ENCODE data around the gene SH3GL3.

Gene SH3GL3

DNA sequence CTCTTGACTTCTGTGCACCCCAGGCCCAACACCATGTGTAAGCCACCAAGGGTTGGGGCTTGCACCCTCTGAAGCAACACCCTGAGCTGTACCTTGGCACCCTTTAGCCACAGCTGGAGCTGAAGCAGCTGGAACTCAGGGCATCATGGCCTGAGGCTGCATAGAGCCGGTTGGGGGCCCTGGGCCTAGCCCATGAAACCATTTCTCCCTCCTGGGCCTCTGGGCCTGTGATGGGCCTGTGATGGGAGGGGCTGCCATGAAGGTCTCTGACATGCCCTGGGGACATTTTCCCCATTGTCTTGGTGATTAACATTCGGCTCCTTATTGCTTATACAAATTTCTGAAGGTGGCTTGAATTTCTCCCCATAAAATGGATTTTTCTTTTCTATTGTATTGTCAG lies 184.4 kb downstream of the SH3GL3 start:
- DNase-seq = no peak

DNA sequence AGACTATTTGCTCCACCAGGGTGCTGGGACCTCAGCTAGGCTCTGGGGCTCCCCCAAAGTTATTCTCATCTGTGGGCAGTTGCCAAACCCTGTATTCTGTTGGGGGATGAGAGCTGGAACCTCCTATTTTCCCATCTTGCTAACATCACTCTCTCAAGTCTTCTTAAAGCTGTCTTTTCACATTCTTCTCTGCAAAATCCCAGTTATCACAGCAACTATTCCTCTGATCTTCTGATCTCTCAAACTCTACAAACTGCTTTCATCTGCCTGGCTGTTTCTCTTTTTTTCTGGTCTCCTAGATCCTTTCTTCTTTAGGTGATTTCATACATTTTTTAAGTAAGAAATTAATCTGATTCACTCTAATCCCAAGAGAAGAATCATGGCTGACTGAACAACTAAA lies 196.1 kb downstream of the SH3GL3 start:
- no peak for DNase-seq

DNA sequence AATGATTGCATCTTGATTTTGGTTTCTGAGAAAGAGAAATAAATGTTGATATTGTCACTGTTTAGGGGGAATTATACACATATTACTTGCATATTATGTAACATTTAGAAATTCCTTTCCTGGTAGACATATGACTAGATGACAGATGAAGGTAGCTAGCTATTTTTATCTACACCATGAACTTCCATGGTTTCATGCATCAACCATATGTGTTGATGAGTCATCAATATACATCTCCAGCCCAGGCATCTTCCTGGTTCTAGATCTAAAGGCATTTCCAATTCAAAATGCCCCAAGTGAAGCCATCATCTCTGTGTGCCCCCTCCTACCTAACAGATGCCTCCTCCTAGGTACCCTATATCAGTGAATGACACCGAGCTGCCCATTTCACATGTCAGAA lies 197.3 kb downstream of the SH3GL3 start:
- no peak for DNase-seq

DNA sequence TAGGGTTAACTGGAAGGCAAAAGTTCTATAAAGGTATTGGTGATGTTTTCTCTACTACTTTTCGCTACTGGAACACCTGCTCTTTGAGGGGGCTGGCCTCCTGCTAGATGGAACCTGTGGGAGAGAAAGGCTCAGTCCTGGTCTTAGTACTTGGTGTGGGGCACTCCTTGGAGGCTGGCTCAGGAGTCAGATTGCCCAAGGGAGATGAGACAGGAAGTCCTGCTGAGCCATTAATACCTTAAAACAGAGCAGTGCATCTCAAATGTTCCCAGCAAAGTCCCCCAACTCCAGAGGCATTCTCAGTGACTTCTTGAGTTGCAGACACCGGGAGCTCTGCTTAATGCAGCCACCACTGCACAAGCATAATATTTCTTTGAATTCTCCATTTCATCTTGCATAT lies 203.7 kb downstream of the SH3GL3 start:
- DNase-seq = no peak

DNA sequence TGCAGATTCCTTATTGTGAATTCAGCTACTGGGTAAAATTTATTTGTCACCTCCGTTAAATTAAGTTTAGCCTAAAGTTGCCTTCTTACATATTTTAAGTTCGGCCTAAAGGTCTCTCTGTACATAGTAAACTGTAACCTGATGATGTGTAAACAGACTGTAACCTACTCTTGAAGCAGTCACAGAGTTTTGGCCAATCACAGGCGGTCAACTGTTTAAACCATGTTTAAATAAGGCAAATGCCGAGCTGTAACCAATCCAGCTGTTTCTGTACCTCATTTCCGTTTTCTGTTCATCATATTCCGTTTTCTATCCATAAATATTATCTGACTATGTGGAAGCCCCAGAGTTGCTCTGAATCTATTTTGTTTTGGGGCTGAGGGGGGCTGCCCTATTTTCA lies 204.4 kb downstream of the SH3GL3 start:
- DNase-seq = no peak

DNA sequence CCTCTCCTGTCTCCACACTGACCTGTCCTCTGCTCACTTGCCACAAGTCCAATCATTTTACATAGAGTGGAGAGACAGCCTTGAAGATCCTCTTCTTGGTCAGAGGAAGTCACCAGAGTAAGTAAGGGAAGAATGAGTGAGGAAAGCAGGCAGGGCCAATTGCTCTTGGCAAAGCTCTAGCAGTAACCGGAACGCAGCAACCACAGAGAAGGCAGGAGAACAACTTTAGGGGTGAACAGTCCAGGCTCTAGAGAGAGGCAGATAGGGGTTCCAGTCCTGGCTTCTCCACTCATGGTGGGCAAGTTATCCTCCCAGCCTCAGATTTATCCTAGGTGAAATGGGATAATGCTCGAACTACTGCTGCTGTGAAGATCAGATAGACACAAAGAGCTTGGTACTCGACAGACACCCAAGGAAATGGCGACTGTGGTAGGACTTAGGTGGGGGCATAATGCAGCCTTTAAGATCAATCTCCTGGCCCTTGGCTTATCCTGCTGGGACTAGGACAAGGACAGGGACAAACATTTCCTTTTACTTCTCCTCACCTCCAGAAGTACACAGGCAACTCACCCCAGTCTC lies 205.6 kb downstream of the SH3GL3 start:
- no peak for DNase-seq

DNA sequence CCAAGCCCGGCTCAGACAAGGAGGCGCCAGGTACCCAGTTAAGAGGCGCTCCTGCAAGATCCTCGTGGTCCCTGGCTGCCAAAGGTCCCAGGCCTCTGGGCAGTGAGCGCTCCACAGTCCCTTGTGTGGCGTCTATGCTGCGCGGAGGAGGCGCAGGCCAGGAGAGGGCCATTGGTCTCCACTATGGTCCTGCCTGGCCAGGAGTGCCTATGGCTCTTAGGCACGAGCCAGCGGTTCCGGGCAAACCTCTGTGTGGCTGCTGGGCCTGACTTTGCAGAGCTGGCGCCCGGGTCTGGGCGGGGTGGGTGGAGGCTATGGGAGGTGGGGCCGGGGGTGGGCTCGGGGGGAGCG lies 206.1 kb downstream of the SH3GL3 start:
- DNase-seq = no peak

DNA sequence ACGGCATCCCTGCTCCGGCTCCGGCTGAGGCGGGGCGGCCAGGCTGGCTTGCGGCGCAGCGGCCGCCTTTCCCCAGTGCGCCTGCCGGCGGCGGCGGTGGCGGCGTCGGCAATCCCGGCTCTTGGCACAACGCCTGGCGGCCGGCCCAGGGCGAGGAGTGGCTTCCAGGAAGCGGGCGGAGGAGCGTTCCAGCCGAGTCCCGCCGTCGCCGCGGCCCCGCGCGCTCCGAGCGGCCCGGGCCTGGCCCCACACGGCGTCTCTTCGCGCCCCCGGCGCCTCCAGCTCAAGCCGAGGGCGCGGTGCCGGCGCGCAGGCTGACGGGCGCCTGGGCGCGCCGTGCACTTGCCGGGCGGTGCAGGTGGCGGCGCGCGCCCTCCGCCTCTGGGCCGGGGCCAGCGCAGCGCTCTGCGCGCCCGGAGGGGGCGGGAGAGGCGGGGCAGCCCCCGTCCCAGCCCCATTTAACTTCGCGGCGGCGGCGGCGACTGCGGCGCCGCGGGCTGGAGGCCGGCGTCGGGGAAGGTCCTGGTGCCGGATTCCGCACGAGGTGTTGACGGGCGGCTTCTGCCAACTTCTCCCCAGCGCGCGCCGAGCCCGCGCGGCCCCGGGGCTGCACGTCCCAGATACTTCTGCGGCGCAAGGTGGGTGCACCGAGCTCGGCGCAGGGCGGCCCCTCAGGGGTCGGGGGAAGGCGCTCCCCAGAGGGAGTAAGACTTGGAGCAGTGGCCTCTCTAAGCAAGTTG lies 206.7 kb downstream of the SH3GL3 start, which contains the start of gene ADAMTSL3:
Gene ADAMTSL3, plus strand, starts transcription at position 485 of the 740 bp plus-strand sequence. CDS start 1,639 bp downstream, outside the sequence.
- no peak for DNase-seq

DNA sequence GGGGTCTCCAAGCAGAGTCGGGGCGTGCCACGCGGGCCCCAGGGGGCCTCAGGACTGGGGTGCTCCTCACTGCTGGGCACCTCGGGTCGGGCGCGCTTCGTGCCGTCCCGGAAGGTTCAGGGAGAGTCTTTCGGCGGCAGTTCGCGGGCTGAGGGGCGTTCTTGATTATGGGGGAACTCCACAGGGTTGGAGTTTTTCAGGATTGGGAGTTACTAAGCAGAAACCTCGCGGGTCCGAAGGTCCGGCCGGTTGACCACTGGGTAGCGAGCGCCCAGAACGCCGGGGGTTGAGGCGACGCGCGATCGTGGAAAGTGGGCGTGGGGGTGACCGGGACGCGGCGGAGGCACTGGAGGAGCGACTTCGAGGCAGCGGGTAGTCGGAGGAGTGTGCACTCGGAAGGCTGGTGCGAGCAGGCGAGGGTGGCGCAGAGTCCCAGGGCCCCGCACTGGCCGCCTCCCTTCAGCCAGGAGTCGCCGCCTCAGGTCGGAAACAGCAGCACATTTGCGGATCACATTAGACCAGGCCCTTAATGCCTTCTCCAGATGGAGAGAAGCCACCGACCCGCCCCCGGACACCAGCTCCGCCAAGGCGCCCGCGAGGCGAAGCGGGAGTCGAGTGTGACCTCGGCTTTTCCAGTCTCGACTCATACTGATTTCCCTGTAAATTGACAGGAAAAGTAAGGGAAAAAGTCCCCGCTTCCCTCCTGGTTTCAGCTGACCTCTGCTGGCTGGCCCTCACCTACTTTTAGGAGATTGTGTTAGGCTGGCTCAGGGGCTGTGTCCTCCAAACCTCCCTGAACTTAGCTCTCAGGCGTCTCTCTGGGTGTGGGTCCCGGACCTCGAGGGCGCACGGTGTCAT lies 207.5 kb downstream of the SH3GL3 start:
- no peak for DNase-seq

DNA sequence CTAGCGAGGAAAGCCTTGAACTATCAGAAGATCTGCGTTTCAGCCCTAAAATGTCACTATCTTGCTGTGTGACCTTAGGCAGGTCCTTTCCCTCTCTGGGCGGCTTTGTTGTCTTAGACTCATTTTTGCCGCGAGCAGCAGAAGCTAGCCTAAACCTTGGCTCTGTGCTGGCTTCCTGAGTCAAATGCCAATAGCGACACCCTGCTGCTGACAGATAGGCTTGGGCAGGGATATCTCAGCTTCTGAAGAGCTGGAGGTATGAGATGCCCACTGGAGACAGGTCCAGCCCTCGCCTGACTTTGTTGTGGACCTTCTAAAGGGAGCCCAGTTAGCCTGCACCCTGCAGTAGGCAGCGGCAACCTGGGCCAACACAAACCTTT lies 208.1 kb downstream of the SH3GL3 start:
- DNase-seq = no peak

DNA sequence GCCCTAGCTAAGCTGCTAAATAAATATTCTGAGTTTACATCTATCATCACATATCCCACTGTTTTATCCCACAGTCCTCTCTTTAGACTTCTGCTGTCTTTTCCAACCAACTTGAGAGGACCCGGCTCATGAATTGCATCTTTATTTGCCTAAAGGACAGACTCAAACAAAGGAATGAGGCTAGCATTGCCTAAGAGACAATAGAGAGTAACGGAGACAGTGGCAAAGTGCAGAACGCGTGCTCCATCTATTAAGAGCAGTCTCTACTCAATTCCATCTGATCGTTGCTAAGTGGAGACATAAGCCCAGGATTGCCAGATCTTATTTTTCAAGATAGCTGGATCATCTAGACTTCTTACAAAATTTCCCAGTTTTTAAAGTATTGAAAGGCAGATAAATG lies 209.1 kb downstream of the SH3GL3 start:
- no peak for DNase-seq

DNA sequence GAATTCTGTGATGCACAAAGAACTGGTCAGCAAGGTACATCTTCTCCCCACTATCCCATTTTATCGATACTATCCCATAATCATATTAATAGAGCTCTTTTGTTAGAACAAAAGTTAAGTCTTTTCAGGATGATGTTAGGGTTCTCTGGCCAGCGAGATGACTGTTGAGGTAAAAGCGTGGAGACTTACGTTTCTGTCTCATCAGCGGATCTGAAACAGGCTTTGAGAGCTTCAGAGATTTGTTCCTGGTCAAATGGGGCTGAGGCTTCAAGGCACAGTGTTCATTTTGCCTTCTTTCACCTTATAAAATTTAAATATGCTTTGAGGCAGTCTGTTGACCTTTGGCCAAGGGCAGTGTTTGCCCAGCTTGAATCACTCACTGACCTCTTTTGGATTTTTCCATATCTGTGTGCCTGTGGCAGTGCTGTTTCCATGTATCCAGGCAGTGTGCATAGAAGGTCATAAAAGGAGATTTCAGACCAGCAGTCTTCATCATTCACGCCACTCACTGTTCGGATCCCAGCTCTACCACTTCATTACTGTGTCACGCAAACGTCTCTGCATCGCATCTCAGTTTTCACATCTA lies 209.9 kb downstream of the SH3GL3 start:
- DNase-seq = no peak

DNA sequence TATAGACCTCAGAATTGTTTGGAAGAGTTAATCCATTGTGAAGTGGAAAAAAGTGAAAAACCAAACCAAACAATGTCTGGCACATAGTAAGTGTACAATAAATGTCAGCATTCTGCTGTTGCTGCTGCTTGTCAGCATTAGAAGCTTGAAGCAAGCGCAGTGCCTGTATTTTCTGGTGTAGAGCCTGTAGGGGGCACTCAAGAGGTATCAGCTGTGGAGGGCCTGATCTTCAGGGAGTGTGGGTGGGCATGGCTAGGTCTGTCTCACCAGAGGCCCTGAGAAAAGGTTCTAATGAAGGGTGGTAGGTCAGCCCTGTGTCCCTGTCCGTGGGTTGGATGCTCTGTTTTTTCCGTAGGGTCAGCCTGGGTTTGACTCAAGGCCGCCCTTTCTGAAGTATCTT lies 210.4 kb downstream of the SH3GL3 start:
- DNase-seq = no peak

DNA sequence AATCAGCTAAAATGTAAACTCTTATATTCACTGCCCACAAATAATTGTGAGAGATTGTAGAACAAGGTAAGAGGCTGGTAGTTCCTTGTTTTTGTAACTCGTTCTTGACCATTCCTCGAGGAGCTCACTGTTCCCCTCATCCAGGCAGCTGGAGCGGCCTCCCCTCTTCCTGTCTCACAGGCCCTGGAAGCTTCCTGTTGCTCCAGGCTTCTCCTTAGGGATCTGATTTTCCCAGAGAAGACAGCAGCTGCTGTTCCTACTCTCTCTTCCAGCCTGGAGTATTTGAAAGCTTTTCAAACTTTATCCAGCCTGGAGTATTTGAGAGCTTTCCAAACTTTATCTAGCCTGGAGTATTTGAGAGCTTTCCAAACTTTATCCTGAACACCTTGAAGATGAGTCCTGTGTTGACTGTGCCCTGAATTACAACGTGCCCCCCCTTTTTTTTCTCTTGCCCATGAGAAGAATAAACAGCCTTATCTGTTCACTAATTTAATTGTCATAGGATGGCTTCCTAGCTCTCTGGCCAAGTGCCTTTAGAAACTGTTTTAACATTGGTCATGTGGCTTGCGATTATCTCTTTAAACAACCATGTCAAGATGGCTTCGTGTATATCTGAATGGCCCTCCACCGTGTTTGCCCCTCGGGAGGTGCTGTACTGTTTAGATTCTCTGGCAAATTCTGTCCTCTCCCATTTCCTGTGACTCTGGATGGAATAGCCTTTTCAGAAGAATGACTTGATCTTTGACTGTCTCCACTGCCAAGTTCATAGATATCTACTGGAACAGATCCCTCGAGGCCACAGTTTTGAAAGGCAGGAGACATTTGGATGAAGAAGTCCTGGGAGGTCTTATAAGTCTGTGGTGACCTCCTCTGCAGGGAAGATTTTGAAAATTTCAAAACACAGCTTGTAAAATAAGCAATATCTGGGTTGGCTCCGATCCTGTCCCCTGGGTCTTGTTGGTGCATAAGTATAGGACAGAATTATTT lies 211.6 kb downstream of the SH3GL3 start:
- no peak for DNase-seq

DNA sequence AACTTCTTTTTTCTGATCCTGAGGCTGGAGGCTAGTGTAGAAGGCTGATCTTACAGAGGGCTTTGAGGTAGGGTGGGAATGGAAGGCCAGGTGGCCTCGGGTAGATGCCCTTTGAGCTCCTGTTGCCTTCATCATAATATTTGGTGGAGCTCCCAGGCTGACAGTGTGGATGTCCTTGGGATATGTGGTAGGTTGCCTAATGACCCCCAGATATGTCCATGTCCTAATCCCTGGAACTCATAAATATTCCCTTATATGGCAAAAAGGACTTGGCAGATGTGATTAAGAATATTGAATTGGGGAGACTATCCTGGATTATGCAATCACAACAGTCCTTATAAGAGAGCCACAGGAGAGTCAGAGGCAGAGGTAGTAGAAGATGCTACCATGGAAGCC lies 212.3 kb downstream of the SH3GL3 start:
- no peak for DNase-seq

DNA sequence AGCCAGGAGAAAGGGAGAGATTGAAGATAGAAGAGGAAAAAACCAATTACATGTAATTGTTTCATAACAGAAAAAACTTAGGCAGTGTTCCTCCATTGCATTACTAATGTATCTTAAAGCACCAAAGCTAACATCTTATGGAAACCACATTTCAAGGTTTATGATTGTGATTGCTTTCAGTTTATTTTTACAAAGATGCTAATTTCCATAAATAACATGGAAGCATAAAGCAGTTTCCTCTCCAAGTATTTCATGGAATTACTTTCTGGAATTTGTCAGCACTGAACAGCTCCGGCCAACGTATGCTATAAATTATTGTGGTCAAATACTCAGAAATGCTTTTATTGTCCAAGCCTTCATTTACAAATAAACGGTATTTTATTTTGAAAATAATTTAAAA lies 218.3 kb downstream of the SH3GL3 start:
- DNase-seq = no peak

All from activated CD4-positive, CD25-positive, alpha-beta regulatory T cell treated with anti-CD3 and anti-CD28 coated beads, Interleukin-2, amount 50 U/mL, for 72 hours (primary cell).